ENCODE results near the gene SNAPC4.

GRCh38 chr9:136377341-136378169, 22.4 kb downstream of the SNAPC4 start:
- TF ChIP-seq POLR2A (IDR thresholded peaks at IDR 0.05) (no peak), EP300 (IDR thresholded peaks at IDR 0.05) (no peak)
- TF ChIP-seq, protein P1, sequence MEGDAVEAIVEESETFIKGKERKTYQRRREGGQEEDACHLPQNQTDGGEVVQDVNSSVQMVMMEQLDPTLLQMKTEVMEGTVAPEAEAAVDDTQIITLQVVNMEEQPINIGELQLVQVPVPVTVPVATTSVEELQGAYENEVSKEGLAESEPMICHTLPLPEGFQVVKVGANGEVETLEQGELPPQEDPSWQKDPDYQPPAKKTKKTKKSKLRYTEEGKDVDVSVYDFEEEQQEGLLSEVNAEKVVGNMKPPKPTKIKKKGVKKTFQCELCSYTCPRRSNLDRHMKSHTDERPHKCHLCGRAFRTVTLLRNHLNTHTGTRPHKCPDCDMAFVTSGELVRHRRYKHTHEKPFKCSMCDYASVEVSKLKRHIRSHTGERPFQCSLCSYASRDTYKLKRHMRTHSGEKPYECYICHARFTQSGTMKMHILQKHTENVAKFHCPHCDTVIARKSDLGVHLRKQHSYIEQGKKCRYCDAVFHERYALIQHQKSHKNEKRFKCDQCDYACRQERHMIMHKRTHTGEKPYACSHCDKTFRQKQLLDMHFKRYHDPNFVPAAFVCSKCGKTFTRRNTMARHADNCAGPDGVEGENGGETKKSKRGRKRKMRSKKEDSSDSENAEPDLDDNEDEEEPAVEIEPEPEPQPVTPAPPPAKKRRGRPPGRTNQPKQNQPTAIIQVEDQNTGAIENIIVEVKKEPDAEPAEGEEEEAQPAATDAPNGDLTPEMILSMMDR (IDR thresholded peaks at IDR 0.05): no peak

All from ovary (tissue), 3 donors.